Astrocyte (in vitro differentiated cells and primary cell): ENCODE data around the gene NBEA.

Experiments
- EZH2 ChIP-seq: IDR thresholded peaks from 2 replicates; pipeline ENCODE4 v1.6.1; 2012; ENCODE audit warnings: mild to moderate bottlenecking, low read length, inconsistent platforms; ENCODE audit not compliant: insufficient read depth
- TF ChIP-seq, protein P1 (sequence below): IDR thresholded peaks from 2 replicates; pipeline ENCODE4 v1.5.1; 2011; ENCODE audit warnings: low read depth, mild to moderate bottlenecking, inconsistent platforms, low read length, moderate library complexity; ENCODE audit not compliant: insufficient read depth

DNA sequence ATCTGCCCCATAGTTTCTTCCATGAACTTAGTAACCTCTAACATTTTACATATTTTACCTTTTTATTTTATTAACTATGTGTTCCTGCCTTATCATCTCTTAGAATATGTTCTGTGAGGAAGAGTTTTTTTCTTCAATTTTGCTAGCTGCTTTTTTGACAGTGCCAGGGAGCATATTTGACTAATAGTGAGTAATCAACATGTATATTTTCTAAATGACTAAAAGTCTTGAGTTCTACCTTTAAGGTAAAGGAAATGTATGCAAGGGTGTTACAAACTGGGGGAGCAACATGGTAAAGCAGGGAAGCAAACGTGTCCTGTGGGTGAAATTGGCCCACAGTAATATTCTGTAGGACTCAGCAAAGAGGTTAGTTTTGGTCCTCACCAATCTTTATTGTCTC is 165.5 kb downstream of the NBEA start:
- TF ChIP-seq, protein P1, sequence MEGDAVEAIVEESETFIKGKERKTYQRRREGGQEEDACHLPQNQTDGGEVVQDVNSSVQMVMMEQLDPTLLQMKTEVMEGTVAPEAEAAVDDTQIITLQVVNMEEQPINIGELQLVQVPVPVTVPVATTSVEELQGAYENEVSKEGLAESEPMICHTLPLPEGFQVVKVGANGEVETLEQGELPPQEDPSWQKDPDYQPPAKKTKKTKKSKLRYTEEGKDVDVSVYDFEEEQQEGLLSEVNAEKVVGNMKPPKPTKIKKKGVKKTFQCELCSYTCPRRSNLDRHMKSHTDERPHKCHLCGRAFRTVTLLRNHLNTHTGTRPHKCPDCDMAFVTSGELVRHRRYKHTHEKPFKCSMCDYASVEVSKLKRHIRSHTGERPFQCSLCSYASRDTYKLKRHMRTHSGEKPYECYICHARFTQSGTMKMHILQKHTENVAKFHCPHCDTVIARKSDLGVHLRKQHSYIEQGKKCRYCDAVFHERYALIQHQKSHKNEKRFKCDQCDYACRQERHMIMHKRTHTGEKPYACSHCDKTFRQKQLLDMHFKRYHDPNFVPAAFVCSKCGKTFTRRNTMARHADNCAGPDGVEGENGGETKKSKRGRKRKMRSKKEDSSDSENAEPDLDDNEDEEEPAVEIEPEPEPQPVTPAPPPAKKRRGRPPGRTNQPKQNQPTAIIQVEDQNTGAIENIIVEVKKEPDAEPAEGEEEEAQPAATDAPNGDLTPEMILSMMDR = no peak
- TF ChIP-seq EZH2 = no peak
